ENCODE measurements around the gene BRPF3. TPM values are rescaled to one million over a fixed set of nuclear protein-coding genes. Genes with fewer than 3 reads are reported as not detected.

The BRPF3 gene
- total and polyA plus RNA-seq, 2 of the 13 experiments (the other 11 are each of a cell fraction or from before 2014, with no cell fraction given) = 12.3 to 22.9 TPM

DNA sequence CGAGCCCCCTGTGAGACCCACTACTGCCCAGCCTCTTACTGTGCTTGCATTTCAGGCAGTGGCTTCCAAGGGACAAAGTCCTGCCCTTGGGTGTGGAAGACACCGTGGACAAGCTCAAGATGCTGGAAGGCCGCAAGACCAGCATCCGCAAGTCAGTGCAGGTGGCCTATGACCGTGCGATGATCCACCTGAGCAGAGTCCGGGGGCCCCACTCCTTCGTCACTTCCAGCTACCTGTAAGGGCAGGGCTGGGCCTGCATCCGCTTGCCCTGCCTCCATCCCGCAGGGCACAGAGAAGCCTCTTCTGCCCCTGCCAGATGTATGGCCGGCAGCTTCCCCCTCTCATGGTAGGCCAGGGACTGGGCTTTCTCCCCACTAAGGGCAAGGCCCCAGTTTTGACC, 33.8 kb downstream of the BRPF3 start:
- H4K20me1 ChIP-seq (ENCODE audit: insufficient read depth, low read length) = no peaks in the 10 kb centered on the region
- H3K79me2 ChIP-seq (ENCODE audit: insufficient read depth, low read length) = no peaks in the 10 kb centered on the region
- H3K4me2 ChIP-seq (ENCODE audit: low read depth, low read length) = no peak overlapping the region
- POLR2A ChIA-PET = interaction anchor here (1.1 to 1.3 kb wide), 2 partner anchors 15 to 100 kb away, joined by 3 read pairs; partner anchors contain the start of gene MAPK13
- no peak for DNase-seq (ENCODE audit: low spot score)
- peaks cover 36 to 70% of the 10 kb centered on the region in 2 experiments for H3K36me3 ChIP-seq (replicated peaks in 1 of 2; ENCODE audit: control insufficient read depth in 1 of 2, insufficient read depth in 2 of 2, low read length in 2 of 2)
- no peak overlapping the region for H3K4me3 ChIP-seq (replicated peaks in 1 of 3; ENCODE audit: insufficient read depth in 1 of 3, low read depth in 2 of 3, low read length in 3 of 3)
- no peak for FAIRE-seq
- H3K9me3 ChIP-seq (ENCODE audit: low read length) = no peaks in the 10 kb centered on the region
- no peak overlapping the region for H2AFZ ChIP-seq (ENCODE audit: low read length)
- peaks cover 12% of the 10 kb centered on the region for H3K4me1 ChIP-seq (ENCODE audit: insufficient read depth, low read length)
- no peak overlapping the region for H3K9ac ChIP-seq (ENCODE audit: insufficient read depth, low read depth, low read length)
- BruUV-seq (replicated peaks) = no TSS peak
- peak; percentile 10; the same call in 1 of the 3 replicates for ATAC-seq
- CTCF ChIA-PET (ENCODE audit: low intra/inter-chr PET ratio, low total read pairs) = no interaction called here
- intact Hi-C loops (cut with micrococcal nuclease; ENCODE audit: unreplicated experiment) = no loop called here
- H3K27me3 ChIP-seq (ENCODE audit: control insufficient read depth in 1 of 2, insufficient read depth in 2 of 2, low read length in 2 of 2) = no peaks in the 10 kb centered on the region
- TF ChIP-seq SP140L (CRISPR knock-in tag; IDR thresholded peaks at IDR 0.05; ENCODE audit: borderline replicate concordance) (no peak), AGO2 (optimal IDR thresholded peaks at IDR 0.05; ENCODE audit: low read depth, low read length) (peak; percentile 58)
- in situ Hi-C loops (cut with HindIII; ENCODE audit: extremely low pct_ligation_motif_present, low pct_unique_long_range_greater_than_20kb) = no loop called here
- WGBS (ENCODE audit: low lambda C conversion rate) = 98% methylated on average over 7 of the region's 11 CpGs
- H3K27ac ChIP-seq (ENCODE audit: extremely low read length, insufficient read depth, low read length) = no peak overlapping the region

DNA sequence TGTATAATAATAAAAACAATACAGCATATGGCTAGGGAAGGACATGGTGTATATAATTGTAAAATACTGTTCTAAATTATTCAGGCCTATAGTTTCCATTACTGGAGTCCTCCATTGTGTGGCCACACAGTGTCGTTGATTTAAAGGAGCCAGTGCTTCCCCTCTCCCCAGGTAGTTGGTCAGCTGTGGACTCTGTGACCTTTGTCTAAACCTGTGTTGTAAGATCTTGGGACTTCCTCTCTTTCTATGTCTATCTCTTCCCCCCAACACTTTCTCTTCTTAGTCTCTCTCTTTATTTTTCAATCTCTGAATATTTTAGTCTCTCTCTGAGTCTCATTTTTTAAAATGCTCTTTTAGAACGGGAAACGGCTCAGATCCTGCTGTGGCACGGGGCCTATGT, 35.6 kb downstream of the BRPF3 start:
- in situ Hi-C loops (cut with HindIII; ENCODE audit: extremely low pct_ligation_motif_present, low pct_unique_long_range_greater_than_20kb) = no loop called here
- TSS peak; percentile 41 for BruUV-seq (replicated peaks)
- no peak for TF ChIP-seq ZNF501 (CRISPR knock-in tag; IDR thresholded peaks at IDR 0.05)
- no peak for TF ChIP-seq ELF1 (CRISPR knock-in tag; IDR thresholded peaks at IDR 0.05)
- TF ChIP-seq, protein P1, sequence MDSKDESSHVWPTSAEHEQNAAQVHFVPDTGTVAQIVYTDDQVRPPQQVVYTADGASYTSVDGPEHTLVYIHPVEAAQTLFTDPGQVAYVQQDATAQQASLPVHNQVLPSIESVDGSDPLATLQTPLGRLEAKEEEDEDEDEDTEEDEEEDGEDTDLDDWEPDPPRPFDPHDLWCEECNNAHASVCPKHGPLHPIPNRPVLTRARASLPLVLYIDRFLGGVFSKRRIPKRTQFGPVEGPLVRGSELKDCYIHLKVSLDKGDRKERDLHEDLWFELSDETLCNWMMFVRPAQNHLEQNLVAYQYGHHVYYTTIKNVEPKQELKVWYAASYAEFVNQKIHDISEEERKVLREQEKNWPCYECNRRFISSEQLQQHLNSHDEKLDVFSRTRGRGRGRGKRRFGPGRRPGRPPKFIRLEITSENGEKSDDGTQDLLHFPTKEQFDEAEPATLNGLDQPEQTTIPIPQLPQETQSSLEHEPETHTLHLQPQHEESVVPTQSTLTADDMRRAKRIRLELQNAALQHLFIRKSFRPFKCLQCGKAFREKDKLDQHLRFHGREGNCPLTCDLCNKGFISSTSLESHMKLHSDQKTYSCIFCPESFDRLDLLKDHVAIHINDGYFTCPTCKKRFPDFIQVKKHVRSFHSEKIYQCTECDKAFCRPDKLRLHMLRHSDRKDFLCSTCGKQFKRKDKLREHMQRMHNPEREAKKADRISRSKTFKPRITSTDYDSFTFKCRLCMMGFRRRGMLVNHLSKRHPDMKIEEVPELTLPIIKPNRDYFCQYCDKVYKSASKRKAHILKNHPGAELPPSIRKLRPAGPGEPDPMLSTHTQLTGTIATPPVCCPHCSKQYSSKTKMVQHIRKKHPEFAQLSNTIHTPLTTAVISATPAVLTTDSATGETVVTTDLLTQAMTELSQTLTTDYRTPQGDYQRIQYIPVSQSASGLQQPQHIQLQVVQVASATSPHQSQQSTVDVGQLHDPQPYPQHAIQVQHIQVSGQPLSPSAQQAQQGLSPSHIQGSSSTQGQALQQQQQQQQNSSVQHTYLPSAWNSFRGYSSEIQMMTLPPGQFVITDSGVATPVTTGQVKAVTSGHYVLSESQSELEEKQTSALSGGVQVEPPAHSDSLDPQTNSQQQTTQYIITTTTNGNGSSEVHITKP (CRISPR knock-in tag; IDR thresholded peaks at IDR 0.05; ENCODE audit: low read depth) = no peak
- no peak for TF ChIP-seq GATAD1 (CRISPR knock-in tag; IDR thresholded peaks at IDR 0.05)
- TF ChIP-seq RARA (CRISPR knock-in tag; IDR thresholded peaks at IDR 0.05) = peak; percentile 41; the same call in 1 of the 2 replicates
- TF ChIP-seq, protein P2, sequence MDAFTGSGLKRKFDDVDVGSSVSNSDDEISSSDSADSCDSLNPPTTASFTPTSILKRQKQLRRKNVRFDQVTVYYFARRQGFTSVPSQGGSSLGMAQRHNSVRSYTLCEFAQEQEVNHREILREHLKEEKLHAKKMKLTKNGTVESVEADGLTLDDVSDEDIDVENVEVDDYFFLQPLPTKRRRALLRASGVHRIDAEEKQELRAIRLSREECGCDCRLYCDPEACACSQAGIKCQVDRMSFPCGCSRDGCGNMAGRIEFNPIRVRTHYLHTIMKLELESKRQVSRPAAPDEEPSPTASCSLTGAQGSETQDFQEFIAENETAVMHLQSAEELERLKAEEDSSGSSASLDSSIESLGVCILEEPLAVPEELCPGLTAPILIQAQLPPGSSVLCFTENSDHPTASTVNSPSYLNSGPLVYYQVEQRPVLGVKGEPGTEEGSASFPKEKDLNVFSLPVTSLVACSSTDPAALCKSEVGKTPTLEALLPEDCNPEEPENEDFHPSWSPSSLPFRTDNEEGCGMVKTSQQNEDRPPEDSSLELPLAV (CRISPR knock-in tag; conservative IDR thresholded peaks at IDR 0.05; ENCODE audit: low read depth) = no peak
- TF ChIP-seq BHLHE40 (IDR thresholded peaks at IDR 0.05; ENCODE audit: low read length) = no peak
- no peak for TF ChIP-seq HOXD1 (CRISPR knock-in tag; IDR thresholded peaks at IDR 0.05)
- TF ChIP-seq ZNF260 (CRISPR knock-in tag; IDR thresholded peaks at IDR 0.05; ENCODE audit: borderline replicate concordance, low read depth) = no peak
- no peak for TF ChIP-seq TBL1XR1 (IDR thresholded peaks at IDR 0.05; ENCODE audit: borderline replicate concordance, low read length, partially characterized antibody)
- TF ChIP-seq NR2F6 (IDR thresholded peaks at IDR 0.05) = no peak
- TF ChIP-seq NR2F6 (CRISPR knock-in tag; IDR thresholded peaks at IDR 0.05) = peak; percentile 55; the same call in 1 of the 2 replicates
- peak; percentile 38; the same call in 1 of the 2 replicates for TF ChIP-seq HNF4A (CRISPR knock-in tag; IDR thresholded peaks at IDR 0.05)
- no peak for TF ChIP-seq TSC22D2 (CRISPR knock-in tag; IDR thresholded peaks at IDR 0.05; ENCODE audit: borderline replicate concordance)

More for the DNA sequence above, 35.6 kb downstream of the BRPF3 start:
- no peaks in the 10 kb centered on the region for H3K9me3 ChIP-seq (ENCODE audit: low read length)
- H3K27me3 ChIP-seq (ENCODE audit: control insufficient read depth in 1 of 2, insufficient read depth in 2 of 2, low read length in 2 of 2) = no peaks in the 10 kb centered on the region
- peaks cover 11% of the 10 kb centered on the region for H3K4me1 ChIP-seq (ENCODE audit: insufficient read depth, low read length)
- WGBS (ENCODE audit: low lambda C conversion rate) = 80% methylated on average over 4 of the region's 4 CpGs
- intact Hi-C loops (cut with micrococcal nuclease; ENCODE audit: unreplicated experiment) = no loop called here
- no peak overlapping the region for H3K27ac ChIP-seq (ENCODE audit: extremely low read length, insufficient read depth, low read length)
- no peaks in the 10 kb centered on the region for H4K20me1 ChIP-seq (ENCODE audit: insufficient read depth, low read length)
- no peak overlapping the region for H3K4me3 ChIP-seq (replicated peaks in 1 of 3; ENCODE audit: insufficient read depth in 1 of 3, low read depth in 2 of 3, low read length in 3 of 3)
- no peaks in the 10 kb centered on the region for H3K79me2 ChIP-seq (ENCODE audit: insufficient read depth, low read length)
- ChIA-PET POLR2A (no interaction called here), CTCF (ENCODE audit: low intra/inter-chr PET ratio, low total read pairs) (no interaction called here)
- FAIRE-seq = peak; percentile 34
- peak; percentile 33 for DNase-seq (ENCODE audit: low spot score)
- H3K9ac ChIP-seq (ENCODE audit: insufficient read depth, low read depth, low read length) = no peak overlapping the region
- peak; percentile 45 for ATAC-seq
- H3K36me3 ChIP-seq (replicated peaks in 1 of 2; ENCODE audit: control insufficient read depth in 1 of 2, insufficient read depth in 2 of 2, low read length in 2 of 2) = peaks cover 32 to 52% of the 10 kb centered on the region in 2 experiments
- H3K4me2 ChIP-seq (ENCODE audit: low read depth, low read length) = no peak overlapping the region
- H2AFZ ChIP-seq (ENCODE audit: low read length) = no peak overlapping the region

Measured in HepG2 (cell line).